Calu3 (cell line): ENCODE measurements around the gene EVA1C. TPM values are rescaled to one million over a fixed set of nuclear protein-coding genes. Genes with fewer than 3 reads are reported as not detected.

Experiments
- BruUV-seq: library from RNA; stranded (reverse); fragments of 400-500 nt; replicated peaks from 2 replicates; lab custom pipeline; 2021; lab: Mats Ljungman, UMichigan
- CTCF ChIA-PET: fragments of 300-600 bp; sonication (Branson Sonifier 250); formaldehyde crosslinking; loops from one replicate; lab custom pipeline; 2022; ENCODE audit warnings: antibody characterized with exemption; lab: Charles Lee
- DNase-seq: peaks from one replicate; pipeline ENCODE4 v3.0.0; 2022
- H3K27ac Mint-ChIP-seq: one replicate; pipeline ENCODE4 v1.8.0; 2022; ENCODE audit warnings: mixed read lengths; ENCODE audit not compliant: unreplicated experiment
- H3K27me3 Mint-ChIP-seq: one replicate; pipeline ENCODE4 v1.8.0; 2022; ENCODE audit warnings: mixed read lengths; ENCODE audit not compliant: unreplicated experiment
- H3K36me3 Mint-ChIP-seq: one replicate; pipeline ENCODE4 v1.8.0; 2022; ENCODE audit warnings: mild to moderate bottlenecking, moderate library complexity, mixed read lengths; ENCODE audit not compliant: insufficient read depth, unreplicated experiment
- H3K4me1 Mint-ChIP-seq: one replicate; pipeline ENCODE4 v1.8.0; 2022; ENCODE audit warnings: mild to moderate bottlenecking, low read depth, mixed read lengths; ENCODE audit not compliant: unreplicated experiment
- H3K4me3 Mint-ChIP-seq: one replicate; pipeline ENCODE4 v1.8.0; 2022; ENCODE audit warnings: mild to moderate bottlenecking, low read depth, moderate library complexity, mixed read lengths; ENCODE audit not compliant: unreplicated experiment
- H3K9me3 Mint-ChIP-seq: one replicate; pipeline ENCODE4 v1.8.0; 2022; ENCODE audit warnings: low read depth, mixed read lengths; ENCODE audit not compliant: unreplicated experiment
- CTCF ChIP-seq: fragments of 200-600 bp; IDR thresholded peaks from one replicate; pipeline ENCODE4 v1.8.0; 2022; ENCODE audit warnings: antibody characterized with exemption; ENCODE audit not compliant: unreplicated experiment
- intact Hi-C: fragments of 100-400 bp; cut with micrococcal nuclease; formaldehyde crosslinking; loops from one replicate; pipeline ENCODE4 v1.10.0; 2022; ENCODE audit not compliant: unreplicated experiment
- total RNA-seq: library from RNA; stranded (reverse); gene quantifications from 2 replicates; pipeline ENCODE4 v1.2.3, GENCODE V29; 2022

The EVA1C gene
- total RNA-seq, 1 experiment from 2014 or later = 1.4 TPM

GRCh38 chr21:32544697-32545096 is 132.2 kb downstream of the EVA1C start:
- intact Hi-C loops = no loop called here
- no peak for TF ChIP-seq CTCF
- CTCF ChIA-PET = no interaction called here
- DNase-seq = no peak
- Mint-ChIP-seq H3K27ac (no peak overlapping the region), H3K36me3 (no peaks in the 10 kb centered on the region), H3K4me1 (no peaks in the 10 kb centered on the region), H3K27me3 (peaks cover 26% of the 10 kb centered on the region), H3K4me3 (no peak overlapping the region), H3K9me3 (no peaks in the 10 kb centered on the region)
- BruUV-seq = no TSS peak

GRCh38 chr21:32545948-32546441 is 133.5 kb downstream of the EVA1C start:
- CTCF ChIA-PET = no interaction called here
- TF ChIP-seq CTCF = no peak
- intact Hi-C loops = no loop called here
- DNase-seq = no peak
- Mint-ChIP-seq H3K4me1 (no peaks in the 10 kb centered on the region), H3K36me3 (no peaks in the 10 kb centered on the region), H3K9me3 (no peaks in the 10 kb centered on the region), H3K4me3 (no peak overlapping the region), H3K27ac (no peak overlapping the region), H3K27me3 (peaks cover 29% of the 10 kb centered on the region)
- no TSS peak for BruUV-seq

- intact Hi-C loops = no loop called here
- H3K27ac Mint-ChIP-seq = no peak overlapping the region
- H3K4me1 Mint-ChIP-seq = no peaks in the 10 kb centered on the region
- BruUV-seq = no TSS peak
- H3K4me3 Mint-ChIP-seq = no peak overlapping the region
- TF ChIP-seq CTCF = no peak
- peaks cover 39% of the 10 kb centered on the region for H3K27me3 Mint-ChIP-seq
- CTCF ChIA-PET = no interaction called here
- H3K9me3 Mint-ChIP-seq = no peaks in the 10 kb centered on the region
- no peaks in the 10 kb centered on the region for H3K36me3 Mint-ChIP-seq
- no peak for DNase-seq
Measured at GRCh38 chr21:32547018-32547417, 134.5 kb downstream of the EVA1C start.

GRCh38 chr21:32548978-32549377 is 136.5 kb downstream of the EVA1C start:
- no peak overlapping the region for H3K27ac Mint-ChIP-seq
- intact Hi-C loops = no loop called here
- no peaks in the 10 kb centered on the region for H3K36me3 Mint-ChIP-seq
- no TSS peak for BruUV-seq
- DNase-seq = no peak
- no peaks in the 10 kb centered on the region for H3K9me3 Mint-ChIP-seq
- CTCF ChIA-PET = no interaction called here
- H3K27me3 Mint-ChIP-seq = peaks cover 39% of the 10 kb centered on the region
- no peak for TF ChIP-seq CTCF
- no peaks in the 10 kb centered on the region for H3K4me1 Mint-ChIP-seq
- H3K4me3 Mint-ChIP-seq = no peak overlapping the region
